Effector CD4-positive, alpha-beta T cell (primary cell): Measurements from ENCODE around the gene FGB. TPM values are rescaled to one million over a fixed set of nuclear protein-coding genes. Genes with fewer than 3 reads are reported as not detected.

Experiments
- DNase-seq: peaks from one replicate; pipeline ENCODE4 v3.0.0-alpha.2; 2020
- total RNA-seq: gene quantifications from one replicate; lab custom pipeline; 2026; lab: John Stamatoyannopoulos, UW

The FGB gene
- total RNA-seq, result not detected

DNA sequence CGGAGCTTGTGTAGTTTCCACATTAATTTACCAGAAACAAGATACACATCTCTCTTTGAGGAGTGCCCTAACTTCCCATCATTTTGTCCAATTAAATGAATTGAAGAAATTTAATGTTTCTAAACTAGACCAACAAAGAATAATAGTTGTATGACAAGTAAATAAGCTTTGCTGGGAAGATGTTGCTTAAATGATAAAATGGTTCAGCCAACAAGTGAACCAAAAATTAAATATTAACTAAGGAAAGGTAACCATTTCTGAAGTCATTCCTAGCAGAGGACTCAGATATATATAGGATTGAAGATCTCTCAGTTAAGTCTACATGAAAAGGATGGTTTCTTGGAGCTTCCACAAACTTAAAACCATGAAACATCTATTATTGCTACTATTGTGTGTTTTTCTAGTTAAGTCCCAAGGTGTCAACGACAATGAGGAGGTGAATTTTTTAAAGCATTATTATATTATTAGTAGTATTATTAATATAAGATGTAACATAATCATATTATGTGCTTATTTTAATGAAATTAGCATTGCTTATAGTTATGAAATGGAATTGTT, at the start of gene FGB:
Gene FGB (plus strand): TSS at position 315 of the 558 bp plus-strand sequence. CDS start 8 bp downstream, at position 323.
- no peak for DNase-seq

DNA sequence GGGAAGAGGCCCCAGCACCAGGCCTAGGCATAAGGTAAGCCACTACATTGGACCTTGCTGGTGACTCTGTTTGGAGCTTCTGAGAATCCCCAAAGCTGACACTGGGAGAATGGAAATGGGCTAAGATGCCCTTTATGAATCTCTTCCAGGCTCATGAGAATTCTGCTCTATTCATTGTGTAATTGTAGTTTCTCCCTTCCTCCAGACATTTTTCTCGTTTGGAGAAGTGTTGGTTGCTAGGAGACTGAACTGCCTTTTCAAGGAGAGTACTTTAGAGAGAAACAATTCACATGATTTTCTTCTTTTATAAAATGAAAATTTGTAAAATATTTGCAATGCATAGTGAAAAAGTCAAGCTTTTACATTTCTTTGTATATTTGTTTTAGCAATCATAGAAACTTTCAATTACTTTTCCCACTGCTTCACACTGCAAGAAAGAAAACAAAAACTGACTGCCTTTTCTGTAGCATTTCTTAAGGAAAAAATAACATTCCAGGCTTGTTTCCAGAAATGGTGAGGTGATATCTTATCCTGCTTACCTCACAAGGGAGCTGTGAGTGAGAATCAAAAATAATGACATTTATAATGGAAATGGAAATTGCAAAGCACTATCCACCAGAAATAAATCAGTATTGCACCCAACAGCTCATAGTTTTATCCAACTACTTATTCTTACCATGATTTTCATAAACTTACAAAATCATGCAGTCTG, 46.3 kb upstream of the FGB start:
- no peak for DNase-seq

DNA sequence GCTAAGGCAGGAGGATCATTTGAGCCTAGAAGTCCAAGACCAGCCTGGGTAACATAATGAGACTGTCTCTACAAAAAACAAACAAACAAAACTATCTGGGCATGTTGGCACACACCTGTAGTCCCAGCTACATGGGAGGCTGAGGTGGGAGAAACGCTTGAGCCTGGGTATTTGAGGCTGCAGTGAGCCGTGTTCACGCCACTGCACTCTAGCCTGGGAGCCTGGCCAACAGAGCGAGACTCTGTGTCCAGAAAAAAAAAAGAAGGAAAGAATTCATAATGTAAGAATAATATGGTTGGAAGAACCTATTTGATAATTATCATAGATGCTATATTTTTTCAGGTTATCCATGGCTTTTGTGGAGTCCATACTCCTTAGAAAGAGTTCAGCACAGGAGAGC, 45.2 kb upstream of the FGB start:
- no peak for DNase-seq

DNA sequence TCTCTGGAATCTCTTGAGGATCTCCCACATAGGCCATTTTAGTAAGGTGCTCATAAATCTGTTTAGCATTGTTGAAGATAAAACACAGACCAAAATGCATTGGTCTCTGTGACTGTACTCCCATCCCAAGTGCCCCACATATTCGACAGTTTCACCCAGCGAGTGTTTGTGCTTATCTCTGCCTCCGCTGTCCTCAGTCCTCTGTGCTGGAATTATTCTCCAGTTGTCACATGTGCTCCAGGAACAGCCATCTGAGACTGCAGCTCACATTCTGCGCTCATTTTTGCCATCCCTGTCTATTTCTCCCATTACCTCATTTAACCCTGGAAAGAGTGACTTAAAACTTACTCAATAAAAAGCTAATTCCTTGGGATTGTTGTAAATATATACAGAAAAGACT, 43.6 kb upstream of the FGB start:
- DNase-seq, result no peak

DNA sequence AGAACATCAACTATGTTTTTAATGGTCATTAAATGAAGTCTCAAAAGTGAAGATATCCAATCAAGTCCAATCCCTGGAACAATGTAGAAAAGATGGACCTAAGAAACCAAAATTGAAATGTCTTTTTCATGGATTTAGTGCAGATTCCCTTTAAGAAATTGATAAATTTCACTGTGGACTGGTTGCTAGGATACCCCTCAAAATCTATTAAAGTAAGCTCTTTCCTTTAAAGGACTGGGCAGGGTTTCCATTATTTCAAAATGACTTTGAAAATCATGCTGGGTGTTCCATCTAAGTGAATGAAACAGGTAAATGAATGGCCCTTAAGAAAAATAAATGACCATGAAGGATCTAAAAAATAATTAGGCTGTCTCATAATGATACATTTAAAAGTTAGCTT, 41.2 kb upstream of the FGB start:
- DNase-seq, result no peak

DNA sequence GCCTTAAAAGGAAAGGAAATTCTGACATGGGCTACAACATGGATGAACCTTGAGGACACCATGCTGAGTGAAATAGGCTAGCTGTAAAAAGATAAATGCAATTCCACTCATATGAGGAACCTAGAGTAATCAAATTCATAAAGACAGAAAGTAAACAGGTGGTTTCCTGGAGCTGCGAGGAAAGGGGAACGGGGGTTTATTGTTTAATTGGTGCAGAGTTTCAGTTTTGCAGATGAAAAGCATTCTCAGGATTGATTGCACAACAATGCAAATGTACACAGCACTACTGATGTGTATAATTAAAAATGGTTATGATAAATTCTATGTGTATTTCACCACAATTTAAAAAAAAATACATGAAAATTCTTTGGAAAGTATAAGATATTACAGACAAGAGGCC, 36.7 kb upstream of the FGB start:
- no peak for DNase-seq

DNA sequence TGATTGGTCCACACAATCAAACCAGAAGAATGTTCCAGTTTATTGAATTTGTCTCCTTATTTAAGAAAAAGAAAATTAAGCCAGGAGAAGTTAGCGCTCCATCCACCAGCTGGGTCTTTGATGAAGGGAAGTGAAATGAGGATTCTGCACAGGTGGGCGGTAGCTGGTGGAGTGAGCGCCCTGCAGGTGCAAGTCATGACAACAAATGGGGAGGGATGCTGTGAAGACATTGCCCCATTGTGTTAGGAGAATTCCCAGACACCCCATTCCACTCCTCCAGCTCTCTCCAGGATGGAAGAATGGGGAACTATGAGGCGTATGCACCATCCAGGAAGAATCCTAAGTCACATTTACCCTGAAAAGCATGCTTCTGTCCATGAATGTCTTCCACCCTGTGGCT, 35.5 kb upstream of the FGB start:
- DNase-seq, result no peak

DNA sequence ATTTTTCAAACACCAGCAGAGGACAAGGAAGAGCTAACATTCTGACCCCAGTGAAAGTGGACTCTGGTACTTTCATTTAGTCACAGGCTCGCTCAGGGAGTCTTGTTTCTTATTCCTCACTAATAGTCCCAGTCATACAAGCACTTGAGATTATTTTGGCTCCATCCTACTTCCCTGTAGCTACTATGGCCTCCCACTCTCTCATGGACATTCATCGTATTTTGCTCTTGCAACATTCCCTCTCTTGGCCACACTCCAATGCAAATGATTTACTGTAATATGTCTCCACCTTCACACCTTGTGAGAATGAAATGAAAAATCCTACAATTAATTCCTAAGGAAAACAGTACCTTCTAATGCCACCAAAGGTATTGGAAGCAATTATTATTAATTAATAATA, 33.9 kb upstream of the FGB start:
- no peak for DNase-seq

DNA sequence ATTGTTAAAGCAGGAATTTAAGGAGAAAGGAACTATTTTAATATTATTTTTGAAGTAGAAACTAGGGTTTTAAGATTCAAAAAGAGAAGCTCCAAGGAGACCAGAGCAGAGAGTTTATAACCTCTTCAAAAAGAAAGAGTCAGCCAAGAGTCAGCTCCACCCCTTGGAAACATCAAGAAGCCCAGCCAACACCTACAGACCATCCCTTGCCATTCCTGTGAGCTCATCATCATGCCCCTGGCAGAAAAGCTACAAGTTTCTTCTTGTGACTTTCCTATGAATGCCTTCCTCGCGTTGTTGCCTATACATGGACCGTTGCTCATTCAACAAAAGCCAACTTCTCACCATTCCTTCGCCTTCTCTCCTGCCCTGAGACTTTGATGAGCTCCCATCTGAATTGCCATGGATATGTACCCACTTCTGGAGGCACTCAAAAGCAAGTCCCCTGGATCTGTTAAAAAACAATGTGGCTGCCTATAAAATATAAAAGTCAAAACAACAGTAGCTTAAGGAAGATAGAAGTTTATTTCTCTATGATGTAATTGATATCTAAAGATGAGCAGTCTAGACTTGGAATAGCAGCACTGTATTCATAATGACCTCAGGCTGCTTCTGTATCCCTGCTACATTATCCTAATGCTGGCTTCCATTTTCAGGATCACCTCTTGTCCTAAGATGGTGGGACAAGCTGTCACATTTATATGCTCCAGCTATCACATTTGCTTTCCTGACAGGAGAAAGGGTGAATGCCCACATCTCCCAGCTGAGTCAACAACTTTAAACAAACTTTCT, 32.9 kb upstream of the FGB start:
- DNase-seq, result no peak

DNA sequence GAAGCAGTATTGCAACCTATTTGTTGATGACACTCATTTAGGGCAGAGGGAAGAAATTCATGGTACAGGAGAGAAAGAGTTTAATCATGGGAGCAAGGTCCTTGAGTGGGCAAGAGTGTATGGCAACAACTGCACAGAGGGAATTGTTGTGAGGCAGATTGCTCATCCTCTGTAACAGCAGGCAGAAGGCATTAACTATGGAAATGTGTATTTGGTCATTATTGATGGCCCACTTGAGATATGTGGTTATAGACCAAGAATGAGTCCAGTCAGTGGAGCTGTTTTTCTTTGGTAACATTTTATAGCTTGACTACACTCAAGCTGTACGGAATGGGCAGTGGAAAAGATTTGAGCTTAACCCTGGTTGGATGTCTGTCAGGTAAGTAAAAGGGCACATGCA, 28.5 kb upstream of the FGB start:
- DNase-seq, result no peak

DNA sequence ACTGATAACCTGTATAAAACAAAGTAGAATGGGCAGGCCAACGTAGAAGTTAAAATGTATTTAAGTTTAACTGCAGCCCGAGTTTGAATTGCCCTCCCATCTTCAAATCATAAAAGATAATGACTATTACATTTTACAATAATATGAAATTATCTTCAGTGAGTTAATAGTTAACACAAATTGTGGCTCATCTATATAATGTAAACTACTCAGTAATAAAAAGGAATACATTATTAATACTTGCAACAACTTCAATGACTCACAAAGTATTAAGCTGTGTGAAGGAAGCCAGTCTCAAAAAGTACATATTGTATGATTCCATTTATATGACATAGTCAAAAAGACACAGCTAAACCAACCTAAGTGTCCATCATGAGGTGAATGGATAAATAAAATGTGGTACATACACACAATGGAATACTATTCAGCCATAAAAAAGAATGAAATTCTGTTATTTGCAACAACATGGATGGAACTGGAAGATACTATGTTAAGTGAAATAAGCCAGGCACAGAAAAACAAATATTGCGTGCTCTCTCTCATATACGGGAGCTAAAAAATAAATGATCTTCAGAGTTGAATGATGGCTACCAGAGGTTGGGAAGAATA, 20.4 kb upstream of the FGB start:
- no peak for DNase-seq

DNA sequence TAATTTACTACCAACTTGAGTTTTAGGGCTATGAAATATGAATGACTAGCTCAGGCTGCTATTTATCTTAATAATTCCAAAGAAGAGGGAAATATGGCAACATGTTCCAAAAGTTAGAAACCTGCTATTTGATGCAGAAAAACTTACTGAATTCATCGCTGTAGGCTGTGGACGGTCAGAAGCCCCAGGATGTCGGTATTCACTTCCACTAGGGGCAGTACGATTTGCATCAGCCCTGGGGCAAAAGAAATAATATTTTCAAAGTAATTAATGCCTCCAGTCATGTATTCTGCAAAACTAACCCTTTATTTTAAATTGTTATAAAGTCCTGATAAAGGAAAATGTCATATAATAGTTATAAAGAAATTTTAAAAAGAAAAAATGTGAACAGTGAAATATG, 17.1 kb upstream of the FGB start:
- DNase-seq, result no peak

DNA sequence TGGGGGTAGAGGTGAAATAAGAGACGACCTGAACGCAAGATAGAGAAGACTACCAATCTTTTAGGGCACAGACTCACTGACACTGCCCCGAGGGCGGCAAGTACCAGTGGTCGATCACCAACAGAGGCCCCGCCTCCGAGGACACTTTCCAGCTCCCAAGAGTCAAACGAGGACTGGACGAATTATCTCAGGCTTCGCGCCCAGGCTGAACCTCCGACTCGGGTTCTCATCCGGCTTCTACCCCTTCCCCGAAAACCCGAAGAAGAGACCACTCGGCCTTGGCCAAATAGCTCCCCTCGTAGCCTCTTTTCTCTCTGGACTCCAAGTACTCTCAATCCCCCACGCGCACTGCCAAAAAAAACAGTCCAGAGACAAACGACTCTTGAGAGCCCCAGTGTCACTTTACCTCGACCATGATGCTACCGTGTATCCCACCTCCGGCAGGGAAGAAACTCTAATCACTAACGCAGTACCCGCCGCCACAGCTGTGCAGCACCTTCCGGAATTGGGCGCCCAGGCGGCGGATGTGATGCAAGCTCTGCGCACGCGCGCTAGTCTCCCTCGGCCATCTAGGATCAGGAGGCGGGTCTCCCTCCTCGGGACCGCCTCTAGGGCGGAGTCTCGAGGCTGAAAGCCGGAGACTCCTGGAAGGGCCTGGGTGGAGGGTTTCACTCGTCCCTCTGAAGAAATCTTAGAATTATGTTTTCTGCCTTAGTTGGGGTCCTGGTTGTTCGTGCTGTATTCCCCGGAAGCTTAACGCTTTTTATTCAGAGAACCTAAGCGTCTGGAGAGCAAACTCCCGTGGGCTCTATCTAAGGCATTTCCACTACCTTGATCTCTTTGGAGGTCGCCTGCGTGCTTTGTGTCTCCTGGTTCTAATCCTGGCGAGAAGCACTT, 12.7 kb upstream of the FGB start, which contains the start of gene PLRG1:
Gene PLRG1 (minus strand): TSS at position 507 of the 897 bp plus-strand sequence. CDS start 92 bp downstream, at position 415.
- DNase-seq, result peak; percentile 96

DNA sequence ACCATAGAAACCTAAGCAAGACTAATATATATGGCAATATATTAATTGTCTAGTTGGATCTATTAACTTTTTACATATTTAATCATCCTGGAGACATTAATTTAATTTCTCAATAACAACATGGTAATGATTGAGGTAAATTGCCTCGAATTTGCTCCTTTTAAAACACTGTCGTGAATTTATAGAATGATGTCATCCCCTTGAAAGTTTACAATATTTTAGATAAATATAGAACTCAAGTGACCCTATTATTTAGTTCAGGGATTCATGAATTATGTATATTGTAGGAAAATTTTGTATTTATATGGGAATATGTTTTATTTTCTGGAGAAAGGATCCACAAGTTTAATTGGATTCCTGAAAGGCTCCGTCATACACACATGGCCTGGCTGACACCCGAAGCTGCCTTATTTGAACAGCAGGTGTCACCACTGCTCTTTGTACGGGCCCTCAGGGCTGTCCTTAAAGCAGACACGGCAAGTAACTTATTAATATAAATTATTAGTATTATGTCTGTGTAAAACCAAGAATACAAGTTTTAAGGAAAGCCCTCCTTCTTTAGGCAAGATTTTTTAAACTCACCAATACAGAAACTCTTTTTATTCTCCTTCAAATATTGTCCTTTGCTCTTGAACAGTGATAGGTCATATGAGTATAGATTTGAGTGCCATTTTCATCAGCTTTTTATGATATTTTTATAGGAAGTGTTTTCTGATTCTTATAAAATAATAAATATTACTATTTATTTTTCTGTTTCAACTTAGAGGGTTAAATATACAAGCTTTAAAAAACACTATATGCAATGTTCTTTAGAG, 10.7 kb upstream of the FGB start:
- peak; percentile 64 for DNase-seq

DNA sequence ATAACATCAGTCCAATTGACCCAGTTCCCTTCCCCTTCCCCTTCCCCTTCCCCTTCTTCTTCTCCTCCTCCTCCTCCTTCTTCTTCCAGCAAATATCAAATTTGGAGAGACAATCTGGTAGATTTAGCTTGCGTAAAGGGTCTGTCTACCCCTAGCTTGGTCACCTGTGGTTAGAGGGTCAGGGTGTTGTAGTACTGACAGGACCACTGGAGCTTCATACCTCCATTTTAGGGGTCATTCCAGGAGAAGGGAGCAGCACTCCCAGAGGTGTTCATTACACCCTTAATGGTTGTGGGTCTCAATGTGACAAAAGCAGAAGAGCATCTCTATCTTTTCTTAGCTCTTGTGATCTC, 3.7 kb upstream of the FGB start:
- no peak for DNase-seq

DNA sequence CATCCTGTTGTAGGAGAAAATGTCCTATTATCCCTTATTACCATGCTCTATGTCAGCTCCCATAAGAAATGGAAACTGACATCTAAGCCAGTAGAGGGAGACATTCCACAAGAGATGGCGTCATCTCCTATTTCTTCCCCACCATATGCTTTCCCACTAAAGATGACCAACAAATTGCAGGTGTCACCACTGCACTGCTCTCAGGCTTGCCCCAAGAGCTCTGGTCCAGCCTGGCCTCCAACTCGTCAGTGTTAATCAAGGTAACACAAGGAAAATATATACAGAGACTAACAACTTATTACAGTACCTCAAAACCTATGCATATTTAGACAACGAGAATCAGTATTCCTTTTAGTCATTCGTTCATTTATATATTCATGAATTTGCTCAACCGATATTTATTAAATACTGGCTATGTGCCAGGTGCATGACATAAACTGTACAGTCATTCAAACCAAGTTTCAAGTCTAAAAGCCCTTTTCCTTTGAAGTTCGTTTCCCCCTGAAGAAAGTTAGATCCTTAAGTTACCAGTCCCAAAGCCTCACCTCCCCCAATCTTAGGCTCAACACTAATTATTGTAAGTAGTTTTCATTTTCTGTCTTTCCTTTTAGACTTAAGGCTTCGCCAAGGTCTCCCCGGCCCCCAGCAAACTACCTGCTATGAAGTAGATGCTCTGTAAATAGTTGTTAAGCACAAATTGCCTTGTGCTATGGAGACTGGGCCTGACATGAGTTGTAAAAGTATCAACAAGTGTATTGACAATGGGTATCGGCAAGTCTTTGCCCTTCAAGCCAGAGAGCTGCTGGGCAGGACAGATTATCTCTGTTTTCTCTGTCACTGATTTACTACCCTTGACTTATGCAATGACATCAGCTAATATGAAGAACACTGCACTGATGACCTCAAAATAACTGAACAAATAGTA, 3.1 kb upstream of the FGB start:
- no peak for DNase-seq

DNA sequence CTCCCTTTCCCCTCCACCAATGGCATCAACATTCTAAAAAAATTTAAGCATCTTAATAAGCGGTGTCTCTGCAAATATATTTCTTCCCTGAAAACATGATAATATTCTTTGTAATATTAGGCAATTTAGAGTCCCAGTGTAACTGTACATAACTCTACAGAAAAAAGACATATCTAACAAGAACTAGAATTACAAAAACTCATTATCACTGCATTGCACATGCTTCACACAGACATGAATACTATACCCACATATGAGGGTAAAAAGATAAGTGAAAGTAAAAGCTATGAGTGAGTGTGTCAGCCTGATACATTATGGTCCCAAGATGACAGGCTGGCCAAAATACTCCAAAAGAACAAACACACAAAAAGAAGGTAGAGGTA, 2.4 kb upstream of the FGB start:
- DNase-seq, result no peak

DNA sequence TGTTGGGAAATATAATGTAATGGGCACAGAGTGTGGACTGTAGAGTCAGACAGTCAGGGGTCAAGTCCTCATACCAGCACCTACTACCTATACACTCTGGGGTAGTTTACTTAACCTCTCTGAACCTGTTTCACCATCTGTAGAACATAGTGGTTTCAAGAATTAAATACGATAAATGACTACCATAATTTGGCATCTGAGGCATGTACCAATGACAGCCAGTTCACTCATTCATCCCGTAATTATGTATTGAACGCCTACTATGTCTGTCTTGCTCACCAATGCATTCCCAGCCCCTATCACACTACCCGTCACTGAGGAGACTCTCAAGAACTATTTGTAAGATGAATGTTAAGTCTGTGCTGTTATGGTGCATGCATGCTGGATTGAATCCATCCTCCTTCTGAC, 2.0 kb upstream of the FGB start:
- no peak for DNase-seq

DNA sequence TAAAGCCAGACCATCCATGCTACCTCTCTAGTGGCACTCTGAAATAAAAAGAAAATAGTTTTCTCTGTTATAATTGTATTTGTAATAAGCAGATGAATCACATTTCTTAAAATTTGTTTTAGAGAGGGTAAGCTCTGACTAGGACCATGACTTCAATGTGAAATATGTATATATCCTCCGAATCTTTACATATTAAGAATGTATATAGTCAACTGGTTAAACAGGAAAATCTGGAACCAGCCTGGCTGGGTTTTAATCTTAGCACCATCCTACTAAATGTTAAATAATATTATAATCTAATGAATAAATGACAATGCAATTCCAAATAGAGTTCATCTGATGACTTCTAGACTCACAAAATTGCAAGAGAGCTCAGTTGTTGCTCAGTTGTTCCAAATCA, 1.5 kb downstream of the FGB start:
- DNase-seq, result no peak

DNA sequence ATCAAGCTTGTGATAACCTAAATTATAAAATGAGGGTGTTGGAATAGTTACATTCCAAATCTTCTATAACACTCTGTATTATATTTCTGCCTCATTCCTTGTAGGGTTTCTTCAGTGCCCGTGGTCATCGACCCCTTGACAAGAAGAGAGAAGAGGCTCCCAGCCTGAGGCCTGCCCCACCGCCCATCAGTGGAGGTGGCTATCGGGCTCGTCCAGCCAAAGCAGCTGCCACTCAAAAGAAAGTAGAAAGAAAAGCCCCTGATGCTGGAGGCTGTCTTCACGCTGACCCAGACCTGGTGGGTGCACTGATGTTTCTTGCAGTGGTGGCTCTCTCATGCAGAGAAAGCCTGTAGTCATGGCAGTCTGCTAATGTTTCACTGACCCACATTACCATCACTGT, 2.9 kb downstream of the FGB start:
- no peak for DNase-seq
